Measurements from ENCODE around the gene PAX2. TPM values are rescaled to one million over a fixed set of nuclear protein-coding genes. Genes with fewer than 3 reads are reported as not detected.

The PAX2 gene
- total RNA-seq, 1 experiment from 2014 or later = not detected

GRCh38 chr10:100759331-100759730, 13.9 kb downstream of the PAX2 start:
- ChIA-PET CTCF (no interaction called here), POLR2A (ENCODE audit: low non-redundant PET) (no interaction called here)
- Histone ChIP-seq H3K4me3 (ENCODE audit: low read depth, low read length, poor library complexity, severe bottlenecking) (no peak overlapping the region), H3K9me3 (ENCODE audit: low read depth, low read length, poor library complexity, severe bottlenecking) (no peaks in the 10 kb centered on the region), H3K27me3 (replicated peaks; ENCODE audit: insufficient read depth, low read depth, low read length, poor library complexity) (peaks cover 81% of the 10 kb centered on the region), H3K27ac (ENCODE audit: low read depth, low read length, poor library complexity, severe bottlenecking) (no peak overlapping the region), H3K4me1 (ENCODE audit: insufficient read depth, low read length, poor library complexity, severe bottlenecking) (no peaks in the 10 kb centered on the region), H3K36me3 (ENCODE audit: insufficient read depth, low read length, poor library complexity, severe bottlenecking) (no peaks in the 10 kb centered on the region)
- no peak for DNase-seq (ENCODE audit: low spot score)
- TF ChIP-seq, protein P1, sequence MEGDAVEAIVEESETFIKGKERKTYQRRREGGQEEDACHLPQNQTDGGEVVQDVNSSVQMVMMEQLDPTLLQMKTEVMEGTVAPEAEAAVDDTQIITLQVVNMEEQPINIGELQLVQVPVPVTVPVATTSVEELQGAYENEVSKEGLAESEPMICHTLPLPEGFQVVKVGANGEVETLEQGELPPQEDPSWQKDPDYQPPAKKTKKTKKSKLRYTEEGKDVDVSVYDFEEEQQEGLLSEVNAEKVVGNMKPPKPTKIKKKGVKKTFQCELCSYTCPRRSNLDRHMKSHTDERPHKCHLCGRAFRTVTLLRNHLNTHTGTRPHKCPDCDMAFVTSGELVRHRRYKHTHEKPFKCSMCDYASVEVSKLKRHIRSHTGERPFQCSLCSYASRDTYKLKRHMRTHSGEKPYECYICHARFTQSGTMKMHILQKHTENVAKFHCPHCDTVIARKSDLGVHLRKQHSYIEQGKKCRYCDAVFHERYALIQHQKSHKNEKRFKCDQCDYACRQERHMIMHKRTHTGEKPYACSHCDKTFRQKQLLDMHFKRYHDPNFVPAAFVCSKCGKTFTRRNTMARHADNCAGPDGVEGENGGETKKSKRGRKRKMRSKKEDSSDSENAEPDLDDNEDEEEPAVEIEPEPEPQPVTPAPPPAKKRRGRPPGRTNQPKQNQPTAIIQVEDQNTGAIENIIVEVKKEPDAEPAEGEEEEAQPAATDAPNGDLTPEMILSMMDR (conservative IDR thresholded peaks at IDR 0.05; ENCODE audit: low read depth, low read length) = no peak
- no peak for TF ChIP-seq EZH2 (IDR thresholded peaks at IDR 0.05; ENCODE audit: borderline replicate concordance, low read depth, low read length, poor library complexity, severe bottlenecking)
- BruUV-seq (replicated peaks) = no TSS peak
- intact Hi-C loops (cut with micrococcal nuclease; ENCODE audit: unreplicated experiment) = no loop called here

GRCh38 chr10:100760726-100761125, 15.3 kb downstream of the PAX2 start:
- Histone ChIP-seq H3K9me3 (ENCODE audit: low read depth, low read length, poor library complexity, severe bottlenecking) (no peaks in the 10 kb centered on the region), H3K4me1 (ENCODE audit: insufficient read depth, low read length, poor library complexity, severe bottlenecking) (no peaks in the 10 kb centered on the region), H3K4me3 (ENCODE audit: low read depth, low read length, poor library complexity, severe bottlenecking) (no peak overlapping the region), H3K27ac (ENCODE audit: low read depth, low read length, poor library complexity, severe bottlenecking) (no peak overlapping the region), H3K27me3 (replicated peaks; ENCODE audit: insufficient read depth, low read depth, low read length, poor library complexity) (peaks cover 81% of the 10 kb centered on the region), H3K36me3 (ENCODE audit: insufficient read depth, low read length, poor library complexity, severe bottlenecking) (no peaks in the 10 kb centered on the region)
- no TSS peak for BruUV-seq (replicated peaks)
- DNase-seq (ENCODE audit: low spot score) = no peak
- ChIA-PET CTCF (no interaction called here), POLR2A (ENCODE audit: low non-redundant PET) (no interaction called here)
- intact Hi-C loops (cut with micrococcal nuclease; ENCODE audit: unreplicated experiment) = no loop called here
- TF ChIP-seq, protein P1 (conservative IDR thresholded peaks at IDR 0.05; ENCODE audit: low read depth, low read length) = no peak
- TF ChIP-seq EZH2 (IDR thresholded peaks at IDR 0.05; ENCODE audit: borderline replicate concordance, low read depth, low read length, poor library complexity, severe bottlenecking) = no peak

GRCh38 chr10:100761191-100761590, 15.8 kb downstream of the PAX2 start:
- CTCF ChIA-PET = interaction anchor here (0.6 kb wide), 1 partner anchor 1493 kb away, joined by 3 read pairs; no protein-coding TSS in a partner anchor
- Histone ChIP-seq H3K4me3 (ENCODE audit: low read depth, low read length, poor library complexity, severe bottlenecking) (no peak overlapping the region), H3K36me3 (ENCODE audit: insufficient read depth, low read length, poor library complexity, severe bottlenecking) (no peaks in the 10 kb centered on the region), H3K9me3 (ENCODE audit: low read depth, low read length, poor library complexity, severe bottlenecking) (no peaks in the 10 kb centered on the region), H3K27ac (ENCODE audit: low read depth, low read length, poor library complexity, severe bottlenecking) (no peak overlapping the region), H3K27me3 (replicated peaks; ENCODE audit: insufficient read depth, low read depth, low read length, poor library complexity) (peaks cover 81% of the 10 kb centered on the region), H3K4me1 (ENCODE audit: insufficient read depth, low read length, poor library complexity, severe bottlenecking) (no peaks in the 10 kb centered on the region)
- intact Hi-C loops (cut with micrococcal nuclease; ENCODE audit: unreplicated experiment) = no loop called here
- no TSS peak for BruUV-seq (replicated peaks)
- TF ChIP-seq EZH2 (IDR thresholded peaks at IDR 0.05; ENCODE audit: borderline replicate concordance, low read depth, low read length, poor library complexity, severe bottlenecking) = no peak
- TF ChIP-seq, protein P1 (conservative IDR thresholded peaks at IDR 0.05; ENCODE audit: low read depth, low read length) = no peak
- POLR2A ChIA-PET (ENCODE audit: low non-redundant PET) = no interaction called here
- DNase-seq (ENCODE audit: low spot score) = no peak
